H9 (cell line): ENCODE data around the gene DCAF6. TPM values are rescaled to one million over a fixed set of nuclear protein-coding genes. Genes with fewer than 3 reads are reported as not detected.
A peak's percentile ranks its signal among the peaks of the same experiment; 100 is the strongest.

Experiments
- DNase-seq: peaks from one replicate; pipeline ENCODE4 v3.0.0-alpha.2; 2017
- H2AFZ ChIP-seq: one replicate; pipeline ENCODE4 v1.6.1; 2013; ENCODE audit warnings: mild to moderate bottlenecking, low read length, control low read depth, moderate library complexity
- H2AK5ac ChIP-seq: 2 replicates; pipeline ENCODE4 v1.6.1; 2013; ENCODE audit warnings: low read length, control low read depth, mixed read lengths; ENCODE audit not compliant: insufficient read length
- H2BK120ac ChIP-seq: one replicate; pipeline ENCODE4 v1.6.1; 2013; ENCODE audit warnings: low read depth, mild to moderate bottlenecking, low read length, control low read depth, inconsistent platforms; ENCODE audit not compliant: poor library complexity, severe bottlenecking
- H2BK12ac ChIP-seq: 2 replicates; pipeline ENCODE4 v1.6.1; 2013; ENCODE audit warnings: low read length, control low read depth, mixed read lengths, low read depth; ENCODE audit not compliant: insufficient read length
- H2BK15ac ChIP-seq: 2 replicates; pipeline ENCODE4 v1.6.1; 2013; ENCODE audit warnings: low read depth, low read length, control low read depth
- H2BK20ac ChIP-seq: one replicate; pipeline ENCODE4 v1.6.1; 2013; ENCODE audit warnings: low read depth, mild to moderate bottlenecking, low read length, control low read depth, inconsistent platforms; ENCODE audit not compliant: poor library complexity, severe bottlenecking
- H2BK5ac ChIP-seq: 2 replicates; pipeline ENCODE4 v1.6.1; 2013; ENCODE audit warnings: low read length, control low read depth, mixed read lengths; ENCODE audit not compliant: insufficient read length
- H3K14ac ChIP-seq: 2 replicates; pipeline ENCODE4 v1.6.1; 2013; ENCODE audit warnings: low read length, control low read depth; ENCODE audit not compliant: insufficient read depth
- H3K18ac ChIP-seq: 2 replicates; pipeline ENCODE4 v1.6.1; 2013; ENCODE audit warnings: low read depth, mild to moderate bottlenecking, mixed read lengths, low read length, control low read depth; ENCODE audit not compliant: insufficient read length
- H3K23ac ChIP-seq: 2 replicates; pipeline ENCODE4 v1.6.1; 2013; ENCODE audit warnings: low read length, control low read depth, mixed read lengths, low read depth; ENCODE audit not compliant: insufficient read length
- H3K23me2 ChIP-seq: 2 replicates; pipeline ENCODE4 v1.6.1; 2013; ENCODE audit warnings: low read depth, mild to moderate bottlenecking, mixed read lengths, low read length, control low read depth; ENCODE audit not compliant: insufficient read length, poor library complexity, severe bottlenecking
- H3K27ac ChIP-seq: 2 replicates; pipeline ENCODE4 v1.5.1; 2013; ENCODE audit warnings: low read length, control low read depth, mixed read lengths, low read depth; ENCODE audit not compliant: insufficient read length
- H3K27me3 ChIP-seq: 2 replicates; pipeline ENCODE4 v1.6.1; 2013; ENCODE audit warnings: low read length, control low read depth, inconsistent platforms; ENCODE audit not compliant: insufficient read depth
- H3K4ac ChIP-seq: 2 replicates; pipeline ENCODE4 v1.6.1; 2013; ENCODE audit warnings: low read depth, mild to moderate bottlenecking, control low read depth, inconsistent platforms, low read length, moderate library complexity
- H3K4me1 ChIP-seq: 2 replicates; pipeline ENCODE4 v1.6.1; 2013; ENCODE audit warnings: low read length, control low read depth, inconsistent platforms; ENCODE audit not compliant: insufficient read depth
- H3K4me2 ChIP-seq: 2 replicates; pipeline ENCODE4 v1.6.1; 2013; ENCODE audit warnings: low read length, control low read depth, mixed read lengths; ENCODE audit not compliant: insufficient read length, insufficient read depth
- H3K56ac ChIP-seq: 2 replicates; pipeline ENCODE4 v1.6.1; 2013; ENCODE audit warnings: low read depth, mild to moderate bottlenecking, mixed read lengths, low read length, control low read depth; ENCODE audit not compliant: insufficient read length
- H3K79me1 ChIP-seq: 2 replicates; pipeline ENCODE4 v1.6.1; 2013; ENCODE audit warnings: low read depth, mild to moderate bottlenecking, moderate library complexity, low read length, control low read depth, inconsistent platforms; ENCODE audit not compliant: insufficient read depth, poor library complexity, severe bottlenecking
- H3K79me2 ChIP-seq: 2 replicates; pipeline ENCODE4 v1.6.1; 2013; ENCODE audit warnings: low read length, control low read depth, inconsistent platforms; ENCODE audit not compliant: insufficient read depth
- H3K9ac ChIP-seq: 2 replicates; pipeline ENCODE4 v1.6.1; 2013; ENCODE audit warnings: low read length, control low read depth, mixed read lengths; ENCODE audit not compliant: insufficient read length; ENCODE audit errors: extremely low read depth
- H3K9me3 ChIP-seq: one replicate; pipeline ENCODE4 v1.6.1; 2013; ENCODE audit warnings: low read depth, low read length, inconsistent platforms; ENCODE audit not compliant: control insufficient read depth
- H3T11ph ChIP-seq: one replicate; pipeline ENCODE4 v1.6.1; 2013; ENCODE audit warnings: mild to moderate bottlenecking, low read length, control low read depth, inconsistent platforms
- H4K20me1 ChIP-seq: one replicate; pipeline ENCODE4 v1.6.1; 2013; ENCODE audit not compliant: control insufficient read depth, insufficient read length, insufficient read depth
- H4K5ac ChIP-seq: 2 replicates; pipeline ENCODE4 v1.6.1; 2013; ENCODE audit warnings: low read depth, mild to moderate bottlenecking, mixed read lengths, low read length, control low read depth; ENCODE audit not compliant: insufficient read length
- H4K8ac ChIP-seq: replicated peaks from 2 replicates; pipeline ENCODE4 v1.6.1; 2013; ENCODE audit warnings: low read length, control low read depth, mixed read lengths, low read depth; ENCODE audit not compliant: insufficient read length
- H4K91ac ChIP-seq: 2 replicates; pipeline ENCODE4 v1.6.1; 2013; ENCODE audit warnings: low read depth, mild to moderate bottlenecking, moderate library complexity, mixed read lengths, low read length, control low read depth; ENCODE audit not compliant: insufficient read length
- H3K27ac Mint-ChIP-seq, 3 experiments: 2 replicates in 2 of 3; 3 replicates in 1 of 3; pipeline ENCODE4 v1.8.0; 2020 to 2021; ENCODE audit warnings: mixed read lengths in 3 of 3, mild to moderate bottlenecking in 1 of 3, moderate library complexity in 1 of 3
- H3K27me3 Mint-ChIP-seq: 2 replicates; pipeline ENCODE4 v1.8.0; 2021; ENCODE audit warnings: low read depth, mild to moderate bottlenecking, moderate library complexity, mixed read lengths
- H3K36me3 Mint-ChIP-seq, 3 experiments: 2 replicates in 2 of 3; 3 replicates in 1 of 3; pipeline ENCODE4 v1.8.0; 2020 to 2021; ENCODE audit warnings: low read depth in 3 of 3, mixed read lengths in 3 of 3; ENCODE audit not compliant: insufficient read depth in 1 of 3
- H3K4me1 Mint-ChIP-seq, 2 experiments: 2 replicates each; pipeline ENCODE4 v1.8.0; 2020; ENCODE audit warnings: mixed read lengths in 2 of 2
- H3K4me3 Mint-ChIP-seq, 2 experiments: 2 replicates in 1 of 2; 3 replicates in 1 of 2; pipeline ENCODE4 v1.8.0; 2020 to 2021; ENCODE audit warnings: mild to moderate bottlenecking in 2 of 2, mixed read lengths in 2 of 2, moderate library complexity in 1 of 2
- H3K9me3 Mint-ChIP-seq, 2 experiments: 2 replicates in 1 of 2; 3 replicates in 1 of 2; pipeline ENCODE4 v1.8.0; 2020; ENCODE audit warnings: mild to moderate bottlenecking in 2 of 2, mixed read lengths in 2 of 2, moderate library complexity in 1 of 2
- WGBS: extraction: QIAGEN DNeasy Blood & Tissue Kit; methylation state at CpG from one replicate; pipeline ENCODE4 v1.1.7; 2013; ENCODE audit warnings: missing lambda C conversion rate, low lambda C conversion rate, mixed read lengths; ENCODE audit not compliant: insufficient read length; ENCODE audit errors: extremely low coverage; 5-methylcytosine and 5-hydroxymethylcytosine counted together
- total RNA-seq: library from RNA; stranded (reverse); gene quantifications from 2 replicates; pipeline ENCODE4 v1.2.1, GENCODE V29; 2021
- TF ChIP-seq, protein P1 (sequence below): fragments of 200-600 bp; sonication (generic); conservative IDR thresholded peaks from 3 replicates; pipeline ENCODE4 v1.8.0; 2021; ENCODE audit warnings: antibody characterized with exemption, mild to moderate bottlenecking

Gene DCAF6
- total RNA-seq, 1 experiment from 2014 or later: 16.0 TPM

DNA sequence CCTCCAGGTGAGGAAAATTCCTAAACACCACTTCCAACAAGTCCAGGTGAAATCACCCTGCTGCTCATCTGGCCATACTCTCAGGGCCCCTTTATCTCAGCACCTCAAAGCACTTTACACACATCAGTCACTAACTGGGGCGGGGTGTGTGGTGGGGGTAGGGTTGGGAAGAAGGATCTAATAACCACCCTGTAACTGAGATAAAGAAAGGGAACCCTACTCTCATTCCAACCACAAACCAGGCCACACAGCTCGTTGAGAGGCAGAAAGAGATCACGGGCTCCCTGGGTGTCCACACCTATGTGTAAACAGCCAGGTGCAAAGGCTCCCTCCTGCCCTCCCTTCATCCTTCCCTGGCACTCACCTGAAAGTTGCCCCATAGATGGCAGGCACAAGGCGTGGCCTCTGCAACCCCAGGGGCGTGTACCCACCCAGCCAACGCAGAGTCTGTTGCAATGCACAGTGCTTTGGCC lies 179.9 kb downstream of the DCAF6 start:
- no peak overlapping the region for H2AFZ ChIP-seq
- no CpG with 5 or more reads among the region's 6 CpGs for WGBS
- no peak overlapping the region for H2BK15ac ChIP-seq
- H3K4me1 ChIP-seq: no peaks in the 10 kb centered on the region; the same call in 1 of the 2 replicates
- H3K27ac ChIP-seq: no peak overlapping the region
- H3K4ac ChIP-seq: no peak overlapping the region
- no peak overlapping the region for H3K4me2 ChIP-seq
- H2BK120ac ChIP-seq: no peak overlapping the region
- no peak overlapping the region for H3K9ac ChIP-seq
- H3K18ac ChIP-seq: no peak overlapping the region
- TF ChIP-seq, protein P1, sequence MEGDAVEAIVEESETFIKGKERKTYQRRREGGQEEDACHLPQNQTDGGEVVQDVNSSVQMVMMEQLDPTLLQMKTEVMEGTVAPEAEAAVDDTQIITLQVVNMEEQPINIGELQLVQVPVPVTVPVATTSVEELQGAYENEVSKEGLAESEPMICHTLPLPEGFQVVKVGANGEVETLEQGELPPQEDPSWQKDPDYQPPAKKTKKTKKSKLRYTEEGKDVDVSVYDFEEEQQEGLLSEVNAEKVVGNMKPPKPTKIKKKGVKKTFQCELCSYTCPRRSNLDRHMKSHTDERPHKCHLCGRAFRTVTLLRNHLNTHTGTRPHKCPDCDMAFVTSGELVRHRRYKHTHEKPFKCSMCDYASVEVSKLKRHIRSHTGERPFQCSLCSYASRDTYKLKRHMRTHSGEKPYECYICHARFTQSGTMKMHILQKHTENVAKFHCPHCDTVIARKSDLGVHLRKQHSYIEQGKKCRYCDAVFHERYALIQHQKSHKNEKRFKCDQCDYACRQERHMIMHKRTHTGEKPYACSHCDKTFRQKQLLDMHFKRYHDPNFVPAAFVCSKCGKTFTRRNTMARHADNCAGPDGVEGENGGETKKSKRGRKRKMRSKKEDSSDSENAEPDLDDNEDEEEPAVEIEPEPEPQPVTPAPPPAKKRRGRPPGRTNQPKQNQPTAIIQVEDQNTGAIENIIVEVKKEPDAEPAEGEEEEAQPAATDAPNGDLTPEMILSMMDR: no peak
- Mint-ChIP-seq H3K4me1 (peaks cover 4 to 11% of the 10 kb centered on the region in 2 experiments), H3K4me3 (no peak overlapping the region), H3K27me3 (no peaks in the 10 kb centered on the region), H3K9me3 (peaks cover 11 to 14% of the 10 kb centered on the region in 2 experiments; a peak in 4 of 5 replicates), H3K27ac (peak overlapping the region in 1 of 3 experiments; percentile 81; a peak in 1 of 7 replicates), H3K36me3 (peaks cover 22 to 23% (median 23%) of the 10 kb centered on the region in 3 experiments)
- H3K27me3 ChIP-seq: no peaks in the 10 kb centered on the region
- H3K79me2 ChIP-seq: no peaks in the 10 kb centered on the region
- no peak overlapping the region for H2BK20ac ChIP-seq
- H3K9me3 ChIP-seq: no peaks in the 10 kb centered on the region
- no peak overlapping the region for H4K91ac ChIP-seq
- no peak overlapping the region; the same call in 1 of the 2 replicates for H3K14ac ChIP-seq
- H3K79me1 ChIP-seq: peaks cover 3% of the 10 kb centered on the region
- no peak overlapping the region for H2BK5ac ChIP-seq
- H4K8ac ChIP-seq: no peak overlapping the region
- H3K23me2 ChIP-seq: no peaks in the 10 kb centered on the region
- H2BK12ac ChIP-seq: no peak overlapping the region
- no peak overlapping the region for H3K23ac ChIP-seq
- no peak overlapping the region for H3K56ac ChIP-seq
- H3T11ph ChIP-seq: no peak overlapping the region
- no peak for DNase-seq
- H2AK5ac ChIP-seq: no peak overlapping the region
- H4K5ac ChIP-seq: no peak overlapping the region
- H4K20me1 ChIP-seq: no peaks in the 10 kb centered on the region
